H1 (cell line): ENCODE measurements around the gene THBS4. TPM values are rescaled to one million over a fixed set of nuclear protein-coding genes. Genes with fewer than 3 reads are reported as not detected.

Experiments
- CTCF ChIA-PET: fragments of 300-600 bp; sonication (Branson Sonifier 250); formaldehyde crosslinking; loops from one replicate; lab custom pipeline; 2021; ENCODE audit not compliant: partially characterized antibody; lab: Charles Lee
- POLR2A ChIA-PET: fragments of 300-600 bp; sonication (Branson Sonifier 250); formaldehyde crosslinking; loops from one replicate; lab custom pipeline; 2021; ENCODE audit warnings: inconsistent platforms; ENCODE audit not compliant: partially characterized antibody; lab: Charles Lee
- DNase-seq, 2 experiments: peaks; one replicate each; pipeline versions ENCODE4 v3.0.0 to v3.0.0-alpha.2; 2010 to 2022; ENCODE audit warnings: low spot score in 2 of 2, low read depth in 1 of 2, mixed read lengths in 1 of 2
- FAIRE-seq: peaks from 2 replicates; lab custom pipeline; 2011; peaks lifted over from hg19 to GRCh38; lab: Jason Lieb, UNC
- H2AFZ ChIP-seq: 2 replicates; pipeline ENCODE4 v1.8.1; 2012; ENCODE audit warnings: low read length, inconsistent platforms
- H2AK5ac ChIP-seq: 2 replicates; pipeline ENCODE4 v1.6.1; 2013; ENCODE audit warnings: low read depth, low read length
- H2BK120ac ChIP-seq: replicated peaks from 2 replicates; pipeline ENCODE3; 2013; ENCODE audit warnings: low read depth, low read length, inconsistent platforms
- H2BK12ac ChIP-seq: 2 replicates; pipeline ENCODE4 v1.6.1; 2013; ENCODE audit warnings: low read depth, low read length
- H2BK15ac ChIP-seq: 2 replicates; pipeline ENCODE4 v1.6.1; 2013; ENCODE audit warnings: low read length
- H2BK20ac ChIP-seq: 2 replicates; pipeline ENCODE4 v1.6.1; 2013; ENCODE audit warnings: low read length
- H2BK5ac ChIP-seq: 2 replicates; pipeline ENCODE4 v1.6.1; 2013; ENCODE audit warnings: low read depth, low read length
- H3K14ac ChIP-seq: 2 replicates; pipeline ENCODE4 v1.6.1; 2013; ENCODE audit warnings: inconsistent platforms; ENCODE audit not compliant: insufficient read length
- H3K18ac ChIP-seq: 2 replicates; pipeline ENCODE4 v1.6.1; 2013; ENCODE audit warnings: low read length; ENCODE audit errors: extremely low read depth
- H3K23ac ChIP-seq: 2 replicates; pipeline ENCODE4 v1.6.1; 2013; ENCODE audit warnings: inconsistent platforms; ENCODE audit not compliant: insufficient read length
- H3K23me2 ChIP-seq: 2 replicates; pipeline ENCODE4 v1.6.1; 2013; ENCODE audit warnings: low read depth, low read length
- H3K27ac ChIP-seq: 2 replicates; pipeline ENCODE4 v1.6.1; 2011; ENCODE audit warnings: low read depth, low read length, inconsistent platforms
- H3K27me3 ChIP-seq, 4 experiments: replicated peaks in 1 of 4; 1 replicate in 1 of 4; 2 replicates in 3 of 4; pipeline versions ENCODE4 v1.6.1 to v1.8.1; 2011 to 2013; ENCODE audit warnings: low read length in 3 of 4, mild to moderate bottlenecking in 3 of 4, inconsistent platforms in 2 of 4, mixed read lengths in 2 of 4, moderate library complexity in 1 of 4; ENCODE audit not compliant: control insufficient read depth in 3 of 4, insufficient read depth in 3 of 4; ENCODE audit errors: extremely low read depth in 1 of 4
- H3K36me3 ChIP-seq, 4 experiments: 2 replicates each; pipeline versions ENCODE4 v1.6.1 to v1.8.1; 2011 to 2013; ENCODE audit warnings: mild to moderate bottlenecking in 4 of 4, low read length in 3 of 4, moderate library complexity in 2 of 4, control low read depth in 1 of 4, inconsistent platforms in 1 of 4; ENCODE audit not compliant: insufficient read depth in 4 of 4, control insufficient read depth in 2 of 4
- H3K4ac ChIP-seq: replicated peaks from 2 replicates; pipeline ENCODE3; 2013; ENCODE audit warnings: low read length, low read depth, mixed read lengths, inconsistent platforms; ENCODE audit not compliant: insufficient read length
- H3K4me1 ChIP-seq, 4 experiments: replicated peaks in 1 of 4; 1 replicate in 1 of 4; 2 replicates in 3 of 4; pipeline versions ENCODE4 v1.6.1 to v1.8.1; 2011 to 2013; ENCODE audit warnings: low read length in 3 of 4, inconsistent platforms in 2 of 4, mixed read lengths in 1 of 4; ENCODE audit not compliant: insufficient read depth in 4 of 4, control insufficient read depth in 3 of 4
- H3K4me2 ChIP-seq, 2 experiments: 2 replicates each; pipeline versions ENCODE4 v1.6.1 to v1.8.1; 2011 to 2013; ENCODE audit warnings: low read depth in 2 of 2, low read length in 2 of 2, control low read depth in 1 of 2, inconsistent platforms in 1 of 2, mild to moderate bottlenecking in 1 of 2; ENCODE audit not compliant: insufficient read depth in 1 of 2
- H3K4me3 ChIP-seq, 4 experiments: fragments of 200-600, 300-600 bp in 1 of 4; sonication (generic), shearing (Covaris generic), sonication (Bioruptor Twin) in 1 of 4; 2 replicates each; pipeline versions ENCODE4 v1.5.1 to v1.8.1; 2011 to 2016; ENCODE audit warnings: low read length in 4 of 4, low read depth in 3 of 4, control low read depth in 2 of 4, inconsistent platforms in 2 of 4, mild to moderate bottlenecking in 2 of 4, mixed read lengths in 1 of 4, moderate library complexity in 1 of 4; ENCODE audit not compliant: insufficient read depth in 2 of 4; ENCODE audit errors: extremely low read depth in 1 of 4
- H3K56ac ChIP-seq: replicated peaks from 2 replicates; pipeline ENCODE3; 2013; ENCODE audit warnings: low read depth, mild to moderate bottlenecking, mixed read lengths, low read length, inconsistent platforms; ENCODE audit not compliant: insufficient read length
- H3K79me1 ChIP-seq: 2 replicates; pipeline ENCODE4 v1.6.1; 2013; ENCODE audit warnings: low read depth, low read length, control low read depth
- H3K79me2 ChIP-seq, 2 experiments: 2 replicates each; pipeline versions ENCODE4 v1.6.1 to v1.8.1; 2012 to 2013; ENCODE audit warnings: low read length in 2 of 2, mild to moderate bottlenecking in 2 of 2, inconsistent platforms in 1 of 2; ENCODE audit not compliant: insufficient read depth in 2 of 2, control insufficient read depth in 1 of 2
- H3K9ac ChIP-seq, 4 experiments: replicated peaks in 1 of 4; 1 replicate in 1 of 4; 2 replicates in 3 of 4; pipeline versions ENCODE4 v1.6.1 to v1.8.1; 2011 to 2013; ENCODE audit warnings: low read depth in 3 of 4, low read length in 3 of 4, control low read depth in 2 of 4, mild to moderate bottlenecking in 2 of 4, moderate library complexity in 2 of 4, inconsistent platforms in 1 of 4; ENCODE audit errors: extremely low read depth in 1 of 4
- H3K9me3 ChIP-seq, 2 experiments: 2 replicates each; pipeline versions ENCODE4 v1.6.1 to v1.8.1; 2012 to 2013; ENCODE audit warnings: mild to moderate bottlenecking in 2 of 2, moderate library complexity in 2 of 2, control low read depth in 1 of 2, inconsistent platforms in 1 of 2, low read depth in 1 of 2, low read length in 1 of 2, mixed read lengths in 1 of 2; ENCODE audit not compliant: insufficient read depth in 2 of 2
- H4K20me1 ChIP-seq, 2 experiments: replicated peaks in 1 of 2; 2 replicates each; pipeline versions ENCODE3 to v1.8.1; 2011 to 2013; ENCODE audit warnings: inconsistent platforms in 2 of 2, low read length in 2 of 2, mild to moderate bottlenecking in 1 of 2; ENCODE audit not compliant: insufficient read depth in 2 of 2, control insufficient read depth in 1 of 2
- H4K5ac ChIP-seq: 2 replicates; pipeline ENCODE4 v1.6.1; 2013; ENCODE audit warnings: low read length, low read depth, mixed read lengths, inconsistent platforms; ENCODE audit not compliant: insufficient read length
- H4K8ac ChIP-seq: 2 replicates; pipeline ENCODE4 v1.8.0; 2013; ENCODE audit warnings: mild to moderate bottlenecking, moderate library complexity, low read length, inconsistent platforms; ENCODE audit not compliant: insufficient read depth; ENCODE audit errors: extremely low read depth
- H4K91ac ChIP-seq: replicated peaks from 2 replicates; pipeline ENCODE3; 2013; ENCODE audit warnings: low read length, mixed read lengths, inconsistent platforms; ENCODE audit not compliant: insufficient read length
- CEBPB ChIP-seq: IDR thresholded peaks from 2 replicates; pipeline ENCODE4 v1.6.1; 2012; ENCODE audit warnings: low read depth, low read length
- CHD2 ChIP-seq: IDR thresholded peaks from 2 replicates; pipeline ENCODE4 v1.6.1; 2012; ENCODE audit warnings: low read length, improper control_type of control experiment
- CREB1 ChIP-seq: IDR thresholded peaks from 2 replicates; pipeline ENCODE4 v1.6.1; 2012; ENCODE audit warnings: inconsistent platforms
- E2F6 ChIP-seq: IDR thresholded peaks from 2 replicates; pipeline ENCODE4 v1.6.1; 2012; ENCODE audit warnings: inconsistent platforms
- MAX ChIP-seq: IDR thresholded peaks from 2 replicates; pipeline ENCODE4 v1.6.1; 2012; ENCODE audit warnings: inconsistent platforms
- POU5F1 ChIP-seq: IDR thresholded peaks from 2 replicates; pipeline ENCODE4 v1.6.1; 2011; ENCODE audit warnings: low read depth, mild to moderate bottlenecking, low read length, moderate library complexity
- RBBP5 ChIP-seq: IDR thresholded peaks from 2 replicates; pipeline ENCODE4 v1.7.1; 2012; ENCODE audit warnings: low read depth, mild to moderate bottlenecking, inconsistent platforms, low read length, moderate library complexity, borderline replicate concordance
- WGBS, 2 experiments: shearing (Covaris generic) in 1 of 2; methylation state at CpG; one replicate each; pipeline versions ENCODE4 v1.1.6 to v1.1.7; 2013 to 2015; ENCODE audit warnings: low lambda C conversion rate in 2 of 2, mixed read lengths in 2 of 2, inconsistent platforms in 1 of 2, low coverage in 1 of 2, missing lambda C conversion rate in 1 of 2; ENCODE audit not compliant: insufficient replicate concordance in 2 of 2, insufficient coverage in 1 of 2, insufficient read length in 1 of 2; ENCODE audit errors: extremely low coverage in 1 of 2, missing lambda C conversion rate in 1 of 2; 5-methylcytosine and 5-hydroxymethylcytosine counted together
- polyA plus RNA-seq, 7 experiments: library from polyadenylated mRNA; depleted of rRNA in 3 of 7; stranded (reverse) in 5 of 7; unstranded in 2 of 7; fragments of >200 nt in 5 of 7; fragments of 200-250 nt in 2 of 7; gene quantifications; 1 replicate in 5 of 7; 2 replicates in 1 of 7; 4 replicates in 1 of 7; pipeline versions ENCODE4 v1.2.1 to v1.2.3, GENCODE V29; 2011 to 2013; ENCODE audit warnings: missing spikeins in 2 of 7, mixed read lengths in 2 of 7
- total RNA-seq: library from RNA; stranded (reverse); fragmentation: NEBNext Ultra II Directional; extraction: Animal tissue kit (Norgen Biotek cat#: 25700); gene quantifications from 2 replicates; pipeline ENCODE4 v1.2.1, GENCODE V29; 2021

THBS4 gene
- total and polyA plus RNA-seq, 2 of the 8 experiments (the other 6 are each of a cell fraction or from before 2014, with no cell fraction given), result 12.8 to 25.4 TPM

GRCh38 chr5:80103371-80103770 is 68.2 kb downstream of the THBS4 start:
- Histone ChIP-seq H2BK120ac (no peak overlapping the region), H3K36me3 (no peaks in the 10 kb centered on the region), H3K56ac (no peak overlapping the region), H2BK20ac (no peak overlapping the region)
- TF ChIP-seq CHD2 (no peak), POU5F1 (no peak), CREB1 (no peak), RBBP5 (no peak), CEBPB (no peak), MAX (no peak), E2F6 (no peak)
- TF ChIP-seq, all 59 proteins: peak for 0
- 85% methylated on average over 6 of the region's 6 CpGs; no CpG with 5 or more reads in 1 of the 2 experiments for WGBS, 2 experiments
- no peak overlapping the region for H3K18ac ChIP-seq
- H2AK5ac ChIP-seq, result 0 out of 2 replicates have a peak overlapping the region, but pooled peaks have one; percentile 5
- H2AFZ ChIP-seq, result no peak overlapping the region
- no peak overlapping the region for H2BK12ac ChIP-seq
- H3K4me1 ChIP-seq, result peaks cover 0 to 2% (median under 1%) of the 10 kb centered on the region in 4 experiments; a peak in 4 of 7 replicates
- no peak overlapping the region for H2BK5ac ChIP-seq
- no peak overlapping the region for H3K4me3 ChIP-seq
- H3K9me3 ChIP-seq, result no peaks in the 10 kb centered on the region
- H4K8ac ChIP-seq, result no peak overlapping the region
- FAIRE-seq (no peak), DNase-seq (no peak)
- H3K9ac ChIP-seq, result no peak overlapping the region
- ChIA-PET CTCF (interaction anchor here (0.5 to 1.4 kb wide), 4 partner anchors 13 to 172 kb away, joined by 3 to 4 read pairs (median 4); no protein-coding TSS in a partner anchor), POLR2A (interaction anchor here (1.0 kb wide), 1 partner anchor 58 kb away, joined by 4 read pairs; no protein-coding TSS in a partner anchor)
- no peaks in the 10 kb centered on the region for H4K20me1 ChIP-seq
- no peak overlapping the region for H3K27ac ChIP-seq
- no peak overlapping the region for H4K5ac ChIP-seq
- no peak overlapping the region for H3K23ac ChIP-seq
- no peaks in the 10 kb centered on the region for H3K23me2 ChIP-seq
- H3K14ac ChIP-seq, result no peak overlapping the region
- no peak overlapping the region for H2BK15ac ChIP-seq
- H3K27me3 ChIP-seq, result no peaks in the 10 kb centered on the region
- H3K79me1 ChIP-seq, result no peaks in the 10 kb centered on the region
- no peak overlapping the region for H3K4me2 ChIP-seq
- H3K4ac ChIP-seq, result no peak overlapping the region
- H4K91ac ChIP-seq, result no peak overlapping the region
- no peaks in the 10 kb centered on the region for H3K79me2 ChIP-seq
